Measurements from ENCODE around the gene PPP2R2D. TPM values are rescaled to one million over a fixed set of nuclear protein-coding genes. Genes with fewer than 3 reads are reported as not detected.

The PPP2R2D gene
- total RNA-seq, 2 experiments from 2014 or later: 32.6 to 32.9 TPM

- Mint-ChIP-seq H3K4me3 (no peak overlapping the region), H3K27ac (no peak overlapping the region), H3K27me3 (peaks cover 4% of the 10 kb centered on the region), H3K4me1 (ENCODE audit: low read depth) (no peaks in the 10 kb centered on the region), H3K36me3 (ENCODE audit: low read depth) (no peaks in the 10 kb centered on the region), H3K9me3 (peaks cover 2% of the 10 kb centered on the region)
- no peaks in the 10 kb centered on the region for H3K36me3 ChIP-seq (ENCODE audit: insufficient read depth, low read length)
- peaks cover 0 to 5% of the 10 kb centered on the region in 2 experiments for H3K9me3 ChIP-seq (ENCODE audit: control insufficient read depth in 1 of 2, insufficient read depth in 1 of 2, low read length in 2 of 2)
- no peak for DNase-seq
- POLR2A ChIA-PET: no interaction called here
- no peak for TF ChIP-seq CTCF (IDR thresholded peaks at IDR 0.05)
- H3K27ac ChIP-seq (ENCODE audit: low read depth in 1 of 2, low read length in 2 of 2): no peak overlapping the region
- no peak for ATAC-seq (ENCODE audit: poor library complexity)
- H3K4me1 ChIP-seq (ENCODE audit: insufficient read depth, low read length): no peaks in the 10 kb centered on the region
- intact Hi-C loops (cut with DNase I, micrococcal nuclease): no loop called here
- CTCF ChIA-PET: no interaction called here
- H3K4me3 ChIP-seq (ENCODE audit: low read length): no peak overlapping the region
- no peaks in the 10 kb centered on the region for H3K27me3 ChIP-seq (ENCODE audit: control insufficient read depth in 1 of 2, insufficient read depth in 2 of 2, low read length in 2 of 2)
Observed at GRCh38 chr10:132003282-132003924, 102.6 kb downstream of the PPP2R2D start.

- Mint-ChIP-seq H3K27ac (no peak overlapping the region), H3K27me3 (peaks cover 8% of the 10 kb centered on the region), H3K4me1 (ENCODE audit: low read depth) (no peaks in the 10 kb centered on the region), H3K9me3 (peaks cover 2% of the 10 kb centered on the region), H3K36me3 (ENCODE audit: low read depth) (no peaks in the 10 kb centered on the region), H3K4me3 (no peak overlapping the region)
- Histone ChIP-seq H3K4me1 (ENCODE audit: insufficient read depth, low read length) (no peaks in the 10 kb centered on the region), H3K4me3 (ENCODE audit: low read length) (no peak overlapping the region), H3K27me3 (ENCODE audit: control insufficient read depth in 1 of 2, insufficient read depth in 2 of 2, low read length in 2 of 2) (no peaks in the 10 kb centered on the region), H3K36me3 (ENCODE audit: insufficient read depth, low read length) (no peaks in the 10 kb centered on the region), H3K27ac (ENCODE audit: low read depth in 1 of 2, low read length in 2 of 2) (no peak overlapping the region), H3K9me3 (ENCODE audit: control insufficient read depth in 1 of 2, insufficient read depth in 1 of 2, low read length in 2 of 2) (peaks cover 0 to 5% of the 10 kb centered on the region in 2 experiments)
- ATAC-seq (ENCODE audit: poor library complexity): no peak
- ChIA-PET CTCF (no interaction called here), POLR2A (no interaction called here)
- no peak for TF ChIP-seq CTCF (IDR thresholded peaks at IDR 0.05)
- intact Hi-C loops (cut with DNase I, micrococcal nuclease): no loop called here
- DNase-seq: no peak
Observed at GRCh38 chr10:132004052-132004451, 103.2 kb downstream of the PPP2R2D start.

- H3K36me3 ChIP-seq (ENCODE audit: insufficient read depth, low read length): no peaks in the 10 kb centered on the region
- no peak for TF ChIP-seq CTCF (IDR thresholded peaks at IDR 0.05)
- ATAC-seq (ENCODE audit: poor library complexity) (no peak), DNase-seq (no peak)
- Mint-ChIP-seq H3K36me3 (ENCODE audit: low read depth) (no peaks in the 10 kb centered on the region), H3K27ac (no peak overlapping the region), H3K4me3 (no peak overlapping the region), H3K27me3 (peaks cover 8% of the 10 kb centered on the region), H3K9me3 (peaks cover 2% of the 10 kb centered on the region), H3K4me1 (ENCODE audit: low read depth) (no peaks in the 10 kb centered on the region)
- ChIA-PET POLR2A (no interaction called here), CTCF (no interaction called here)
- no peak overlapping the region for H3K4me3 ChIP-seq (ENCODE audit: low read length)
- H3K27me3 ChIP-seq (ENCODE audit: control insufficient read depth in 1 of 2, insufficient read depth in 2 of 2, low read length in 2 of 2): no peaks in the 10 kb centered on the region
- no peaks in the 10 kb centered on the region for H3K4me1 ChIP-seq (ENCODE audit: insufficient read depth, low read length)
- no peak overlapping the region for H3K27ac ChIP-seq (ENCODE audit: low read depth in 1 of 2, low read length in 2 of 2)
- intact Hi-C loops (cut with DNase I, micrococcal nuclease): no loop called here
- peaks cover 0 to 5% of the 10 kb centered on the region in 2 experiments for H3K9me3 ChIP-seq (ENCODE audit: control insufficient read depth in 1 of 2, insufficient read depth in 1 of 2, low read length in 2 of 2)
Observed at GRCh38 chr10:132005147-132005546, 104.3 kb downstream of the PPP2R2D start.

Measured in CD4-positive, alpha-beta T cell (primary cell).